HG03469 (cell line): ENCODE data around the gene PAGE2B.
"Not testable (repeated sequence)": the region's sequence is repeated elsewhere in the genome, so short reads cannot be mapped to it uniquely, and the experiment has no call there.

Source experiments
- ATAC-seq: cut with Tn5 transposase; IDR thresholded peaks from one replicate; pipeline ENCODE4 v1.9.1; 2021; ENCODE audit warnings: mild to moderate bottlenecking, moderate library complexity, moderate number of reproducible peaks; ENCODE audit not compliant: unreplicated experiment

Gene PAGE2B

GRCh38 chrX:55107911-55108310 is 33.1 kb downstream of the PAGE2B start:
- no peak for ATAC-seq

GRCh38 chrX:55109306-55109705 is 34.5 kb downstream of the PAGE2B start:
- no peak for ATAC-seq

- ATAC-seq, result no peak
Observed at GRCh38 chrX:55111578-55112254, 36.9 kb downstream of the PAGE2B start.

- not testable (repeated sequence) for ATAC-seq
Observed at GRCh38 chrX:55116589-55116988, 41.8 kb downstream of the PAGE2B start.

- no peak for ATAC-seq
Observed at GRCh38 chrX:55118574-55118973, 43.7 kb downstream of the PAGE2B start.

GRCh38 chrX:55119271-55119670 is 44.4 kb downstream of the PAGE2B start:
- no peak for ATAC-seq

- ATAC-seq, result no peak
Observed at GRCh38 chrX:55119712-55120111, 44.9 kb downstream of the PAGE2B start.

- ATAC-seq, result no peak
Observed at GRCh38 chrX:55120761-55121358, 46.0 kb downstream of the PAGE2B start.

- no peak for ATAC-seq
Observed at GRCh38 chrX:55123900-55124299, 49.1 kb downstream of the PAGE2B start.

- ATAC-seq, result no peak
Observed at GRCh38 chrX:55127692-55128091, 52.9 kb downstream of the PAGE2B start.
